ENCODE measurements around the gene LCE2A.
"Not testable (repeated sequence)": the region's sequence is repeated elsewhere in the genome, so short reads cannot be mapped to it uniquely, and the experiment has no call there.

Gene LCE2A, protein sequence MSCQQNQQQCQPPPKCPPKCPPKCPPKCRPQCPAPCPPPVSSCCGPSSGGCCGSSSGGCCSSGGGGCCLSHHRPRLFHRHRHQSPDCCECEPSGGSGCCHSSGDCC

DNA sequence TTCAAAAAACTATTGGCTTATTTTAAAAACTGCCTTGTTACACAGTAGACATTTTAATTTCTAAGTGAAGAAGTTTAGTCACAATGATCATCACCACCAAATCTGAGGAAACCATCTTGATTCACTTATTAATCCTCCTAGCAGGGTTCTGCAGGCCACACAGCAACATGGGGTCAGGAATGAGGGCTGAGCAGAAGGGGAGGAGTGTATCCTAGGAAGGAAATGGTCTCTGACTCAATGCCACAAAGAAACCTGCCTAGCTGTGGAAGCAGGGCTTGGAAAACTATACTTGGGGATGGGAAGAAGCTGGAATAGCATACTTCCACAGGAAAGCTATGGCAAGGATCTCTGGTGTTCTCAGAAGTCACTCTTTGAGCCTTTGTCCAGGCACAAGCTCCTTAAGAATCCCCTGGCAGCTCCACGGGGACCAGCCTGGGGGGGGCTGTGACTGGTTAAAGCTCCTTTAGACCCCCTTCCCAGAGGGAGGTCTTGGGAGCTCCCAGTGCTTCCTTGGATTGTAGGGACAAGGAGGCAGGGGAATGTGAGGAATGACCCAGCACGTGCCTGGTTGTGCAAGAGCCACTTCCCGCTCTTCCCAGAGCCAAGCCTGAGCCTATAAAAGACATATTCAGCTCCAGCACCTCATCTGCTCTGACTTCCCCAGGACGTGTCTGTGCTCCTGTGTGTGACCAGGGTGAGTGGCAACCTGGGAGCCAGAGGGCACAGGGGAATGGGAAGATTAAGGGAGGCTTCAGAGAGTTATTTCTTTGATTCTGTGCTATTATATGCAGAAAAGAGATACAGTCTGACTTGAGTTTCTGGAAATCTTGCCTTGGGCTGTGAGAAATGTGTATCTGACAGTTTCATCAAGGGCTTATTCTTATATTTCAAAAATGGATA is at the start of gene LCE2A:
Gene LCE2A, plus strand, starts transcription at position 645 of the 900 bp plus-strand sequence. CDS start 557 bp downstream, outside the sequence.
- DNase-seq, result no peak

DNA sequence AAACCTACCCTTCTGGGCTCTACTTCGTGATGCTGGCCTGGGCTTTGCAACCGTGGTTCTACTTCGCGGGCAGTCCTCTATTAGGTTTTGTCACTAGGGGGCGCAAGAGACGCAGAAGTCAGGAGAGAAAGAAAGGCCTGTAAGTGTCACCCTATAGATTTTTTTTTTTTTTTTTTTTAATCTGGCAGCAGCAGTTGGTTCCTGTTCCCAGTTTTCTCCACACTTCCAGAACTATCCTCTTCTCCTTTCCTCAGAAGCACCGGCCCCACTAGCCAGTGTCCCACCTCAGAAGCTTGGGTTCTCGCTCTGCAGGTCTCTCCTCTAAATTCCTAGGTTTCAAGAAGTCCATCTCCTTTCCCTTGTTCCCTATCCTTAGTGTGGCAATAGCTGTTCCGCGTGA is 44.0 kb upstream of the LCE2A start:
- peak; percentile 37 for DNase-seq

DNA sequence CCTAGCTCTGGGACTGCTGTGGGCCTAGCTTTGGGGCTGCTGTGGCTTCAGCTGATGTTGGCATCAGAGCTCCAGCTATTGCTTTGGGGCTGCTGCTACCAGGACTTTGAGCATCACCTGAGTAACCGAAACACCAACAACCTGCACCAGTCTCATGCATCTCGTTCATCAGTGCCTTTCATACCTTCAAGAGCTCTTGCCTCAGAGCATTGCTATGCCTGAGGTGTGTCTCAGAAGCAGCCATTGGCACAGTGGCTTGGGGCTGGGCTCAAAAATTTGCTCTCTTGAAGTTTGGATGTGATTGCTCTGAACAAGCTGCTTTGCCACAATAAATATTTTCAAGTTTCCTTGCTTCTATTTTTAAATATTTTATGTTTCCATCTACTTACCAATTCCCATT is 41.7 kb upstream of the LCE2A start:
- no peak for DNase-seq

DNA sequence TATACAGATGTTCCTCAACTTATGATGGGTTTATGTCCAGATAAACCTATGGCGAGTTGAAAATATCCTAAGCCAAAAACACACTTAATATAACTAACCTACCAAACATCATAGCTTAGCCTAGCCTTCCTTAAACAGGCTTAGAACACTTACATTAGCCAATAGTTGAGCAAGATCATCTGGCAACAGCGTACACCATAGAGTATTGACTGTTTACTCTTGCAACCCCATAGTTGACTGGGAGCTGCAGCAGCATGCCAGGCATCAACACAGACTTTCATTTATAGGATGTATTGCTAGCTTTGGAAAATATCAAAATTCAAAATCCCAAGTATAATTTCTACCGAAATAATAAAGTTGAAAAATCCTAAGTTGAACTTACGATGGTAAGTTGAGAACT is 40.5 kb upstream of the LCE2A start:
- no peak for DNase-seq

DNA sequence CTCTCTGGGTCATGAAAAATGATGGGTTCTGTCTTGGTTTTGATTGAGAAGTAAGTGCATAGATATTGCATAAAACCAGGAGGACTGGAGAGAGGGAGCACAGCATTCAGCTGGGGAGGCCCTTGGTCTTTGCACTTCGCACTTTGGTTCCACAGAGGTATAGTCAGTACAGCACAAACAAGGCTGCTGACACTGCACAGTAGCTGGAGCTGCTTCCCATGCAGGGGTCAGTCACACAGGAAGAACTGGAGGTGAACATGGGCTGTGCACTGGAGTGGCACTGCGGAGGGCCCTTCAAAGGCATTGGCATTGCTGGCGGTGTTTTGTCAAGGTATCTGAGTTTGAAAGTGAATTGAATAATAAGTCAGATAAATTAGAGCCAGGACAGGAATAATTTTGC is 39.5 kb upstream of the LCE2A start:
- DNase-seq, result no peak

DNA sequence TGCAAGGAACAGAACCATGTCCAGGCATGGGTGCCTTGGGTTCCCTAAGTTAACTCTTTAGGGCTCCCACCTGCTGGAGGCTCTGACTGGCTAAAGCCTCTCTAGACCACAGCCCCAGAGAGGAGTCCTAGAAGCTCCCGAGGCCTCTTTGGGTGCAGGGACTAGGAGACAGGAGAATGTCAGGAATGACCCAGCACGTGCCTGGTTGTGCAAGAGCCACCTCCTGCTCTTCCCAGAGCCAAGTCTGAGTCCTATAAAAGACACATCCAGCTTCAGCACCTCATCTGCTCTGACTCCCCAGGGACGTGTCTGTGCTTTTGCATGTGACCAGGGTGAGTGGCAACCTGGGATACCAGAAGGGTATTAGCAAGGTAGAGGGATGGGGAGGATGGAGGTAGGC is 35.0 kb upstream of the LCE2A start, which contains the start of gene LCE2D:
Gene LCE2D, plus strand, starts transcription at position 283 of the 400 bp plus-strand sequence. CDS start 726 bp downstream, outside the sequence.
- no peak for DNase-seq

DNA sequence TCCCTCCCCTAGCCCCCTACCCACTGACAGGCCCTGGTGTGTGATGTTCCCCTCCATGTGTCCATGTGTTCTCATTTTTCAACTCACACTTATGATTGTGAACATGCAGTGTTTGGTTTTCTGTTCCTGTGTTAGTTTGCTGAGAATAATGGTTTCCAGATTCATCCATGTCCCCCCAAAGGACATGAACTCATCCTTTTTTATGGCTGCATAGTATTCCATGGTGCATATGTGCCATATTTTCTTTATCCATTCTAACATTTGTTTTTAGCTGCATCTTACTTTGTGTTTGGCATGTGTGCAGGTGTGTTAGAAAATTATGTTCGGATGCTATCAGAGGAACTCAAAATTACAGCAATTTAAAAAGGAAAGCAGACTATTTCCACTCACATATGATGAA is 32.0 kb upstream of the LCE2A start:
- DNase-seq, result not testable (repeated sequence)

DNA sequence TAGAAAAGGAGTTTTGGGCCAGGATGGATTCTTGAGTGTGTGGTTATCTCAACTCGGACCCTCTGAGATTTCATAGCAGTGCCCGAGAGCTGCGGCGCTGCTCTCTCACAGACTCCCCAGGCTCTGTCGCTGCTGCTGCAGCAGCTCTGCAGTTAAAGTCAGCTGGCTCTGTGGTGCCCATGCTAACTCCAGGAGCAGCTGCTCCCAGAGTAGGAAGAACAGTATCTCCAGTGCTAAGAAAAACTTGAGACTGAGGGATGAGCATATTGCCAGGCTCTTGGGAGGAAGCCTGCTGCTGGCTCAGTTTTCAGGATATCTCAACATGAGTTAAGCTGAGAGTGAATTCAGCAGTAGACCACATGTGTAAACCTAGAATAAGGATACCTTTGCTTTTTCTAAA is 30.5 kb upstream of the LCE2A start:
- no peak for DNase-seq

DNA sequence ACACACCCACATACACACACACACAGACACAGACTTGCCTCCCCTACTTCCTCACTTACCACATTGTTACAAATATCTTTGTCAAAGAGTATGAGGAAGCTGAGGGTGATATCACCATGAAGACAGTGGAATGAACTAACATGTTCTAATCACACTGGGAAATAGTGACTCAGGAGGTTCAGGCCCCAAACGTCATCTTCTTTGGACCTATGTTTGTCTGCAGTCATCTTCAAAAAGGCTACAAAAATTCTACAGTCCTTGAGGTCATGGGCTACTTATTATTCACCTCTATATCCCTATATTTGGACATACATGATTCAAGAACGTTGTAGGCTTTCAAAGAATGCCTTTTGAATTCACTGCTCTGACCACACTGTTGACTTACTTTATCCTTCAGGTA is 25.1 kb upstream of the LCE2A start:
- DNase-seq, result no peak

DNA sequence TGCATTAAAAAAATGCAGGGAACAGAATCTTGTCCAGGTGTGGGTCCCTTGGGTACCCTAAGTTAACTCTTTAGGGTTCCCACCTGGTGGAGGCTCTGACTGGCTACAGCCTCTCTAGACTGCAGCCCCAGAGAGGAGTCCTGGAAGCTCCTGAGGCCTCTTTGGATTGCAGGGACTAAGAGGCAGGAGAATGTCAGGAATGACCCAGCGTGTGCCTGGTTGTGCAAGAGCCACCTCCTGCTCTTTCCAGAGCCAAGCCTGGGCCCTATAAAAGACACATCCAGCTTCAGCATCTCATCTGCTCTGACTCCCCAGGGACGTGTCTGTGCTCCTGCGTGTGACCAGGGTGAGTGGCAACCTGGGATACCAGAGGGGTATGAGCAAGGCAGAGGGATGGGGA is 23.2 kb upstream of the LCE2A start, which contains the start of gene LCE2C:
Gene LCE2C, plus strand, starts transcription at position 297 of the 400 bp plus-strand sequence. CDS start 737 bp downstream, outside the sequence.
- not testable (repeated sequence) for DNase-seq

DNA sequence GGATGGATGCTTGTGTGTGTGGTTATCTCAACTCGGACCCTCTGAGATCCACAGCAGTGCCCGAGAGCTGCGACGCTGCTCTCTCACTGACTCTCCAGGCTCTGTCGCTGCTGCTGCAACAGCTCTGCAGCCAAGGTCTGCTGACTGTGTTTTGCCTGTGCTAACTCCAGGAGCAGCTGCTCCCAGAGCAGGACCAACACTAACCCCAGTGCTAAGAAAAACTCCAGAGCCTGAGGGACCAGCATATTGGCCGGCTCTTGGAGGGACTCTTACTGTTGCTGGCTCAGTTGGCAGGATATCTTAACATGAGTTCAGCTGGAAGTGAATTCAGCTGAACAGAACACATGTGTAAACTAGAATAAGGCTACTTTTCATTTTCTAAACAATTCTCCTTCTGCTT is 18.7 kb upstream of the LCE2A start:
- no peak for DNase-seq

DNA sequence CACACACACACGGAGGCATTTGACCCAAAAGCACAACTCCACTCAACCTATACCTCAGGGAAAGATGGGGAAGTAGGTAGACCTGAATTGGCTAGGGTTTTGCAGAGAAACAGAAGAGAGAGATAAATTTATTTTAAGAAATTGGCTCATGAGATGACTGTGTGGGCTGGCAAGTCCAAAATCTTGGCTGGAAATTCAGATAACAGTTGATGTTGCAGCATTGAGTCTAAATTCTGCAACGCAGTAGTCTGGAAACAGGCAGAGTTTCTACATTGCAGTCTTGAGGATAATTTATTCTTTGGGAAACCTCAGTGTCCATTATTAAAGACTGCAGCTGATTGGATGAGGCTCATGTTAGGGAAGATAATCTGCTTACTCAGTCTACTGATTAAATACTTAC is 16.5 kb upstream of the LCE2A start:
- no peak for DNase-seq

DNA sequence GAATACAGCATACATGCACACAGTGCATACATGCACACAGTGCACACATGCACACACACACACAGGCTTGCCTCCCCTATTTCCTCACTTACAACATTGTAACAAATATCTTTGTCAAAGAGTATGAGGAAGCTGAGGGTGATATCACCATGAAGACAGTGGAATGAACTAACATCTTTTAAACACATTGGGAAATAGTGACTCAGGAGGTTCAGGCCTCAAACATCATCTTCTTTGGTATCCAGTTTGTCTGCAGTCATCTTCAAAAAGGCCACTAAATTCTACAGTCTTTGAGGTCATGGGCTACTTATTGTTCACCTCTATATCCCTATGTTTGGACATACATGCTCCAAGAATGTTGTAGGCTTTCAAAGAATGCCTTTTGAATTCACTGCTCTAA is 14.3 kb upstream of the LCE2A start:
- DNase-seq, result no peak

DNA sequence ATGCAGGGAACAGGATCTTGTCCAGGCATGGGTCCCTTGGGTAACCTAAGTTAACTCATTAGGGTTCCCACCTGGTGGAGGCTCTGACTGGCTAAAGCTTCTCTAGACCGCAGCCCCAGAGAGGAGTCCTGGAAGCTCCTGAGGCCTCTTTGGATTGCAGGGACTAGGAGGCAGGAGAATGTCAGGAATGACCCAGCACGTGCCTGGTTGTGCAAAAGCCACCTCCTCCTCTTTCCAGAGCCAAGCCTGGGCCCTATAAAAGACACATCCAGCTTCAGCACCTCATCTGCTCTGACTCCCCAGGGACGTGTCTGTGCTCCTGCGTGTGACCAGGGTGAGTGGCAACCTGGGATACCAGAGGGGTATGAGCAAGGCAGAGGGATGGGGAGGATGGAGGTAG is 12.3 kb upstream of the LCE2A start, which contains the start of gene LCE2B:
Gene LCE2B, plus strand, starts transcription at position 301 of the 400 bp plus-strand sequence. CDS start 721 bp downstream, outside the sequence.
- not testable (repeated sequence) for DNase-seq

DNA sequence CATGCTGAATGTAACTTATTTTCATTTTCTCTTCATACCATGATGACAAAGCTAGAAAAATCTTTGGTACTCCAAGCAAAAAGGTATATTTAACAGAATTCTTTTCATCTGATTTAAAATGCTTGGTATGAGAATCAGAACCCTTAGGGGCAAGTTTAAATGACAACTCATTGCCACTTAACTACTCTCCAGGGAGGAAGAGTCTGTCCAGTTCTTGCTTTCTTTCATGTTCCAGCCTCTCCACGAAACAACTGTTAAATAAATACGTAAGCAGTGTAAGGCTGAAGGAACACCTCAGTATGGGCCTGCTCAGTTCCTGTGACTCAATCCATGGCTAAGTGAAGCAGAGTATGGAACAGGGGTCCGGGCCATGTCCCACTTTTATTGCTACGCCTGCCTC is 1.6 kb downstream of the LCE2A start:
- no peak for DNase-seq

DNA sequence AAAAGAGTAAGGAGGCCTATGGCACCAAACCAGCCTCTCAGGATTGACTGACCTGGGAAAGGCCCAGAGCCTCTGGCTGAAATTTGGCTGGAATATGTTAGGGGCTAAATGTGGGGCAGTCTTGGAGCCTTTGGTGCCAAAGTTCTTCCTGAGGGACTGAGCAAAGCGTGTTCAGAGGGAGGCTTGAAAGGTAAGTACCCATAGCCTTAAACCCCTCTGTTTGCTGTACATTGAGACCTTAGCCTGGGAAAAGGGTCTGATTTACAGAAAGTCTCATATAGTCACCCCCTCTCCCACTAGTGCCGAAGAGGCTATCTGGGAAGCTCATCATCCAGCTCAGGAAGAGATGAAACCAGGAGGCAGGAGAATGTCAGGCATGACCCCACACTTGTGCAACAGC is 9.7 kb downstream of the LCE2A start, which contains the start of gene LCE4A:
Gene LCE4A, plus strand, starts transcription at position 301 of the 400 bp plus-strand sequence. CDS start 916 bp downstream, outside the sequence.
- DNase-seq, result no peak

DNA sequence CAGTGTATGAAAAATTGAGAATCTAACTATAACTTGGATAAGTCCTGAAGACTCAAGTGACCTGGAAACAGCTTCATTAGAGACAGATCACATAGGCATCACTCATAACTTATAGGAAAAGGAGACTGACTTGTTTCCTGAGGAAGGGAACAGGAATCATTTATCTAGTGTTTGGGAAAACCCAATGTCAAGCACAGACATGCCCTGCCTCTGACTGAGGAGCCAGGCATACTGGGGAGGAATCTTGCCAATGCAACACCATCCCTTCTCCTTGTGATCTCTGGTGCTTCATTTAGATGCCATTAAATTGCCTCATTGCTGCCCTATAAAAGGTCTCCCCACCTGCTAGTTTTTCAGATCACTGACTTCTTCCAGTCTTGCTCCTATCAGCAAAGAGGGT is 20.1 kb downstream of the LCE2A start:
- DNase-seq, result no peak

DNA sequence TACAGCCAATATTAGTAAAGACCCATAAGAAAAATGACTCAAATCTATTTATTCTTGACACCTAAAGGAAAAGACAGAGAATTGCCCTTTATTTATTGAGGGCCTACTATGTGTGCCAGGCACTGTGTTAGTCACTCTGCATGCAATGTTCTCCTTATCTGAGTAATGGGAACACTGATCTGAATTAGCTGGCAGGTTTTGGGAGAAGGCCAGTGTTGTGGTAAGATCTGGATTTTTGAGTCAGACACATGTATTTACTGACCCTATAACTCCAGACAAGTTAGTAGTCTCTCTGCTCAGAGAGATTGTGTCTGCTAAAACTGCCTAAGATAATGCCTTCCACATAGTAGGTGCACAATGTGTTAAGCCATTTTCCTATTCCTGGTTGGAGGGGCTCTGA is 27.1 kb downstream of the LCE2A start:
- DNase-seq, result no peak

DNA sequence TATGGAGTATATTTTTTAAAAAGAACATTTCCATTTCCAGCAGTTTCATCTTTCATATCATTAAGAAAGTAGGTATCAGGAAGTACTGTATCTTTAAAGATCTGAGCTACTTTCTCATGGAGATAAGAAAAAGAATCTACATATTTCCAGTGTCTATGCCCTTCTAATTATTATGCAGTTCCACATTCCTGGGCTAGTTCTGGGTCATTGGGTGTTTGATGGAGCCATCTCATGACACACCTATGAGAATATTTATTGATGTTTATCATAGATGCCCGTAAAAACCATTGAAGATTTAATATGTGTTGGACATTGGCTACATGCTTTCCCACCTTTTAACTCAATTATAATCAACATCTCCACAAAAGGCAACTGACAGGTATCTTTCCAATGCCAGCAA is 30.8 kb downstream of the LCE2A start:
- DNase-seq, result no peak

DNA sequence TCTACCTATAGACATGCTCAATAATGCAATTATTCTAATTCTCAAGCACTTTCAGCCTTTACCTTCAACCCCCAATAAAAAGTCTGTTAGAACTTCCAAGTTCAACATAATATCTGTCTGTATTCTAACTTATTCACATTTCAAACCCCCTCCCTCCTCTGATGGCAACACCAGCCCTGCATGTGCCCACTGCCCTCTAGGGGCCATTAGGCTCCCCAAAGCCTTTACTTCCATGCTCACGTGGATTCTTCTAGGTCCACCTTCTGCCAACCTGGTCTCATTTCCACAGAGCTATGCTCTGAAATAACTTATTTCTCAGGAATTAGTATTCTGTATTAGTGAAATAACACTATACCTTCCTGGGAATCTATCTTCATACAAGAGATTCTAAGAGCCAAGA is 37.5 kb downstream of the LCE2A start:
- DNase-seq, result no peak

DNA sequence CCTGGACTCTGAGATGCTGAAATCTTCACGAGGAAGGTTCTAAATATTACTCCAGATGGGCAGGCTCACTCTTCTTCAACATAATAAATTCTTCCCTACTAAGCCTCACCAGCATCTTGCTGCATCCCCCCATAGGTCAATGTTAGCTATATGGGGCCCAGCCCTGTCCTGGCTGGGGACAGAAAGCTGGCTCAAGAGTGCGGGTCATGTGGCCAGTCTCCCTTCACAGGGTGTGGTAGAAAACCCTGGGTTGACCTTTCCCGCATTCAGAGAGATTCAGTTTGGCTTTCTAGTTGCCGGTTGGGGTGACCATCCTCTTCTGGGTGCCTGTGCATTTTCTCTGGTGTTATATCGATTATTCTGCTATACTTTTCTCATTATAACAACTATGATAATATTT is 39.9 kb downstream of the LCE2A start:
- DNase-seq, result no peak

DNA sequence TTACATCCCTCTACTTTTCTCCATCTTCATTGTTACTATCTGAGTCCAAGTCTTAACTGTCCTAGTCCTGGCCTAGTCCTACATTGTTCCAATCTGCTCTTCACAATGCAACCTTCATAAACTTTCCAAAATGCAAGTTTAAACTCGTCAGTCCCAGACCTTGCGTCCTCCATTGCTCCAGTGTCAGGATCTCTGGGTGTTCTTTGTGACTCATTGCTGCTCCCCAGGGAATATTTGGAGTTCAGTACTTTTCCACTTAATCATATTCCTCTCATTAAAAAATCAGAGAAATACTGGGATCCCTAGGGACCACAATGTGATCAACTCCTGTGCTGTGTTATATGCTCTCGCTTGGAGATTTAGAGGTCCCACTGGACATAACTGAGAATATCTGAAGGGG is 41.7 kb downstream of the LCE2A start:
- no peak for DNase-seq

DNA sequence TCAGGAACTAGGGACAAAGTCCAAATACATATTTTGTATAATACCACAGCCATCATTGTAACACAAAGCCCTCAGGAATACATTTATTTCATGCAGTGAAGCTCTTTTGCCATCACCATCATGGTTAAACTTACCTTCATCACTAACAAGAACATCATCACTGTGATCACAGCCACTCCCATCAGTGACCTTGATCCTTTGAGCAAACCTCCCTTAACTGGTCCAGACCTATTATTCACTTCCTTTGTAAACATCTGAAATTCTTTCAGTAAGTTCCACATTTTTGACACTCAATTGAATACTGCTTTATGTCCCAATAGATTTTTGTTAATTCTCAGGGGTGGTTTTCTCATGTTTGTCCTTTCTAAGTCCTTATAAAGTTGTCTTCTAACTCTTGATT is 43.5 kb downstream of the LCE2A start:
- no peak for DNase-seq
